Heart left ventricle (tissue), 16 donors: ENCODE data around the gene JMY. TPM values are rescaled to one million over a fixed set of nuclear protein-coding genes. Genes with fewer than 3 reads are reported as not detected.

Source experiments
- ATAC-seq, 4 donors: fragments of 200-7000 bp; cut with Tn5 transposase; one replicate each; pipeline ENCODE4 v1.9.1; 2020 to 2022; ENCODE audit warnings: moderate library complexity in 4 of 4, mild to moderate bottlenecking in 3 of 4, moderate number of reproducible peaks in 1 of 4
- DNase-seq, 5 donors: peaks; one replicate each; pipeline ENCODE4 v3.0.0-alpha.2; 2020
- H3K27ac ChIP-seq, 12 donors: fragments of 200-600 bp; sonication (generic) in 4 of 12; one replicate each; pipeline versions ENCODE4 v1.5.0 to v1.8.0; 2016 to 2022; ENCODE audit warnings: mild to moderate bottlenecking in 2 of 12
- H3K27me3 ChIP-seq, 9 donors: fragments of 200-600 bp; sonication (generic) in 2 of 9; one replicate each; pipeline versions ENCODE4 v1.5.1 to v1.8.0; 2016 to 2022; ENCODE audit warnings: mild to moderate bottlenecking in 3 of 9
- H3K36me3 ChIP-seq, 9 donors: fragments of 200-600 bp; sonication (generic) in 2 of 9; one replicate each; pipeline versions ENCODE4 v1.5.0 to v1.8.0; 2018 to 2022; ENCODE audit warnings: mild to moderate bottlenecking in 2 of 9
- H3K4me1 ChIP-seq, 12 donors: fragments of 200-600 bp; sonication (generic) in 4 of 12; one replicate each; pipeline versions ENCODE4 v1.5.0 to v1.8.0; 2016 to 2022; ENCODE audit warnings: mild to moderate bottlenecking in 3 of 12
- H3K4me3 ChIP-seq, 12 donors: fragments of 200-600 bp; sonication (generic) in 4 of 12; one replicate each; pipeline versions ENCODE4 v1.5.0 to v1.8.0; 2017 to 2022; ENCODE audit warnings: mild to moderate bottlenecking in 9 of 12, moderate library complexity in 4 of 12
- H3K9me3 ChIP-seq, 12 donors: fragments of 200-600 bp; sonication (generic) in 4 of 12; one replicate each; pipeline versions ENCODE4 v1.5.0 to v1.8.0; 2016 to 2022; ENCODE audit warnings: mild to moderate bottlenecking in 1 of 12
- POLR2A ChIP-seq, 2 donors: fragments of 450-650 bp; IDR thresholded peaks; one replicate each; pipeline ENCODE4 v1.6.1; 2017; ENCODE audit warnings: antibody characterized with exemption in 2 of 2, mild to moderate bottlenecking in 2 of 2, moderate library complexity in 2 of 2
- WGBS, 4 donors: extraction: QIAGEN DNeasy Blood & Tissue Kit in 2 of 4; methylation state at CpG; one replicate each; pipeline versions ENCODE4 v1.1.5 to v1.1.7; 2013 to 2018; 5-methylcytosine and 5-hydroxymethylcytosine counted together
- intact Hi-C, 10 donors: fragments of 100-400 bp; cut with DNase I; formaldehyde crosslinking; loops; one replicate each; pipeline versions ENCODE4 v1.11.1 to v1.14.2; 2022
- polyA plus RNA-seq, 2 donors: library from polyadenylated mRNA; stranded (reverse); fragments of 200-250 nt; gene quantifications; one replicate each; pipeline ENCODE4 v1.2.3, GENCODE V29; 2013
- total RNA-seq, 9 donors: library from RNA; depleted of rRNA in 2 of 9; stranded (reverse); fragments of >200 nt in 2 of 9; fragmentation: NEBNext Ultra II Directional in 3 of 9; extraction: Animal tissue kit (Norgen Biotek cat#: 25700) in 3 of 9; gene quantifications; one replicate each; pipeline versions ENCODE4 v1.1.0 to v1.2.4, GENCODE V29; 2016 to 2023
- TF ChIP-seq, protein P1 (sequence below), 12 donors: fragments of 200-600 bp; sonication (generic) in 4 of 12; IDR thresholded peaks; one replicate each; pipeline versions ENCODE4 v1.5.0 to v1.8.0; 2018 to 2022; ENCODE audit warnings: antibody characterized with exemption in 12 of 12, mild to moderate bottlenecking in 5 of 12
- donor health status: ischemic (EF 13 %, LVEDD 7.1; RV severe dilation, severe dysfunction).
- donor health status: healthy with polysubstance abuse.
- donor health status: DM: no; HTN: yes; CAD: no.
- donor health status: DM: no; HTN: no; CAD: no.
- donor health status: ischemic (EF 25% LVEDD 6.9; RV normal size, moderate dysfunction).
- donor health status: ischemic (EF 25% LVEDD 5.7; RV mildly dilated, moderate dysfunction).
- donor health status: healthy.
- donor health status: DM: yes; HTN: yes; CAD: no.
- donor health status: ischemic (EF 35%, LVEDD 5.7; RV mildly dilated, moderate dysfunction).
- donor health status: nonischemic (EF 11% LVEDD 7.7; RV severe dilation, severe dysfunction).
- donor health status: DM: yes; HTN: yes; CAD: no.
- donor health status: PGD.
- donor health status: ischemic (EF 29% LVEDD 5.4; RV normal size, mild dysfunction).
- donor health status: nonischemic (EF 23%, LVEDD 6.1; RV moderate dilation, normal function).

JMY gene
- total and polyA plus RNA-seq, 11 donors, result 3.0 to 16.9 (median 11.3) TPM

DNA sequence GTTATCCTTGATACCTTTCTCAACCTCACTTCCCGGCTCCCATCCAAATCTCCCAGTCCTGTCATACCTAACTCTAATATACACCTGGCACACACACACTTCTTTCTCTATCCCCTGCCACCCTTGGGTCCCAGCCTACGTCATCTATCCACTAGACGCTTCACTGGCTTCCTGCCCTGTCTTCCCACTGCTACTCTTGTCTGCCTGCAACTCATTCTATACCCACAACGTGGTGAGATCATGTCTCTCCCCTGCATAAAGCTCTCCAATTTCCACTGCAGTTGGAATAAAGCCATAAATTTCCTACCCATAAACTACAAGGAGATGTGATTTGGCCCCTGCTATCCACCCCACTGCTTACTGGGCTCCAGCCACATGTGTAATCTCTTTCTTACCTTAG is 93.5 kb downstream of the JMY start:
- intact Hi-C loops, result no loop called here
- no peak for TF ChIP-seq POLR2A (IDR thresholded peaks at IDR 0.05)
- TF ChIP-seq, protein P1, sequence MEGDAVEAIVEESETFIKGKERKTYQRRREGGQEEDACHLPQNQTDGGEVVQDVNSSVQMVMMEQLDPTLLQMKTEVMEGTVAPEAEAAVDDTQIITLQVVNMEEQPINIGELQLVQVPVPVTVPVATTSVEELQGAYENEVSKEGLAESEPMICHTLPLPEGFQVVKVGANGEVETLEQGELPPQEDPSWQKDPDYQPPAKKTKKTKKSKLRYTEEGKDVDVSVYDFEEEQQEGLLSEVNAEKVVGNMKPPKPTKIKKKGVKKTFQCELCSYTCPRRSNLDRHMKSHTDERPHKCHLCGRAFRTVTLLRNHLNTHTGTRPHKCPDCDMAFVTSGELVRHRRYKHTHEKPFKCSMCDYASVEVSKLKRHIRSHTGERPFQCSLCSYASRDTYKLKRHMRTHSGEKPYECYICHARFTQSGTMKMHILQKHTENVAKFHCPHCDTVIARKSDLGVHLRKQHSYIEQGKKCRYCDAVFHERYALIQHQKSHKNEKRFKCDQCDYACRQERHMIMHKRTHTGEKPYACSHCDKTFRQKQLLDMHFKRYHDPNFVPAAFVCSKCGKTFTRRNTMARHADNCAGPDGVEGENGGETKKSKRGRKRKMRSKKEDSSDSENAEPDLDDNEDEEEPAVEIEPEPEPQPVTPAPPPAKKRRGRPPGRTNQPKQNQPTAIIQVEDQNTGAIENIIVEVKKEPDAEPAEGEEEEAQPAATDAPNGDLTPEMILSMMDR (IDR thresholded peaks at IDR 0.05), result no peak
- ATAC-seq (no peak), DNase-seq (no peak)
- WGBS, 4 donors, result 83 to 86% (median 84%) methylated on average over 4 of the region's 4 CpGs
- no peaks in the 10 kb centered on the region for H3K27me3 ChIP-seq
- peaks cover 0 to 13% (median 2%) of the 10 kb centered on the region in 9 donors for H3K36me3 ChIP-seq
- H3K4me1 ChIP-seq, result no peaks in the 10 kb centered on the region
- no peaks in the 10 kb centered on the region for H3K9me3 ChIP-seq
- H3K27ac ChIP-seq, result no peak overlapping the region
- H3K4me3 ChIP-seq, result no peak overlapping the region

DNA sequence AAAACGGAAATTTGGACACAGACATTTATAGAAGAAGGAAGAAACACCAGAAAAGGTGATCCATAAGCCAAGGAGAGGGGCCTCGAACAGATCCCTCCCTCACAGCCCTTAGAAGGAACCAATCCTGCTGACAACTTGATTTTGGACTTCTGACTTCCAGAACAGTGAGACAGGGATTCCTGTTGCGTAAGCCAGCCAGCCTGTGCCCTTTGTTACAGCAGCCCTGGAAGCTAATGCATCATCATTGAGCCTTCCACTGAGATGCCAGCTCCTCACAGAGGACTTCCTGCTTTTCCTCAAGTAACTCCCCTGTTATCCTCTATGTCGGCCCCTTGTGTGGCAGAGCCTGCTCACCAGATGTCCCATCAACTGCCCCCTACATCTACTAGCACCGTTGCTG is 94.1 kb downstream of the JMY start:
- DNase-seq, result no peak
- TF ChIP-seq, protein P1 (IDR thresholded peaks at IDR 0.05), result no peak
- no peak for TF ChIP-seq POLR2A (IDR thresholded peaks at IDR 0.05)
- intact Hi-C loops, result no loop called here
- ATAC-seq, result no peak
- Histone ChIP-seq H3K4me1 (no peaks in the 10 kb centered on the region), H3K27ac (no peak overlapping the region), H3K36me3 (peaks cover 0 to 7% (median 0%) of the 10 kb centered on the region in 9 donors), H3K9me3 (no peaks in the 10 kb centered on the region), H3K4me3 (no peak overlapping the region), H3K27me3 (no peaks in the 10 kb centered on the region)
- WGBS, 4 donors, result 76 to 81% (median 78%) methylated on average over 5 of the region's 5 CpGs

DNA sequence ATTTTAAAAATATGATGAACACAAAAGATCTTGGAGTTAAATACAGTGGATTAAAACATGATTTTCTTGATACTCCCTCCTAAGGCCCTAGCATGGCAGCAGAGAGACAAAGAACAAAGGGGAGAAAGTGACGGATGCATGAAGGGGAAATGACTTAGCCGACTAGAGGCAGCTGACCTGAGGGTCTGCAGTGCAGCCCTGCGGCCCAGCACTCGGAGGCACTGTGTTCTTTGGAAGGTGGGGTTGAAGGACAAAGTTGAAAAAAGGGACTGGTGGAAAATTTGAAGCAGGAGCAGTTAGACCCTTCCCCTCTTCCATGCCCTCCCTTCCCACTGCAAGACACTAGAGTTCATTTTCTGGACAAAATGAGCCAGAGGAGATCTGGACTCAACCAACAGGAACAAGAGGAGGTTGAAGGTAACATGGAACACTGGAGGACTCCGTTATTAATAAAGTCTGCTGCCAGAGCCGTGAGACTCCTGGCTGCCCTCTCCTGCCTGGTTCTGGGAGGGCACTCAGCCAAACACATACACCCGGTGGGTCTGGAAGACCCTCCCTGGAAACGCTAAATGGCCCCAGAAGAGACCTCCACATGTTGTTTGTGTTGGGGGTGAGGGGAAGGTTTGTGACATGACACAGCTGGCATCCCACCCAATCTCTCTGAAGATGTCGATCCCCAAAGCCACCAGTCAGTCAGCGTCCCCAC is 98.1 kb downstream of the JMY start:
- no peak overlapping the region for H3K27ac ChIP-seq
- 73 to 85% (median 76%) methylated on average over 10 of the region's 10 CpGs for WGBS, 4 donors
- no peaks in the 10 kb centered on the region for H3K27me3 ChIP-seq
- DNase-seq (no peak), ATAC-seq (no peak)
- no peaks in the 10 kb centered on the region for H3K36me3 ChIP-seq
- no peak for TF ChIP-seq POLR2A (IDR thresholded peaks at IDR 0.05)
- TF ChIP-seq, protein P1 (IDR thresholded peaks at IDR 0.05), result no peak
- H3K4me3 ChIP-seq, result no peak overlapping the region
- intact Hi-C loops, result no loop called here
- no peaks in the 10 kb centered on the region for H3K4me1 ChIP-seq
- no peaks in the 10 kb centered on the region for H3K9me3 ChIP-seq

DNA sequence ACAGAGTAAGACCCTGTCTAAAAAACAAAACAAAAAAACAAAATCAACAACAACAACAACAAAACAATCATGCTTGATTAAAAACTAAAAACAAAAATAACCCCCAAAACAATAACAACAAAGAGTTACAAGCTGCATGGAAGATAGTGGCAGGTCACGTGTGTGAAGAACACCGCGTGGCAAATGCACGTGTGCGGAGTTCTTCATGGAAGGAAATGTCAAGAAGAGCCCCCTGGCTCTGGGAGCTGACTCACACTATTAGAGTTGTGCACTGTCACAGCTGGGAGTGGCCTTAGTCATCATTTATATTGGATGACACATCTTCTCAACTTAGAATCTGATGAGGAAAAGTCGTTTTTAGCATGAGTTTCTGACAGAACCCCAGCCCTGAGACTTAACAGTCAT is 110.5 kb downstream of the JMY start:
- Histone ChIP-seq H3K4me1 (no peaks in the 10 kb centered on the region), H3K9me3 (no peaks in the 10 kb centered on the region), H3K27me3 (no peaks in the 10 kb centered on the region), H3K36me3 (no peaks in the 10 kb centered on the region), H3K27ac (no peak overlapping the region), H3K4me3 (no peak overlapping the region)
- intact Hi-C loops, result no loop called here
- no peak for DNase-seq
- WGBS, 4 donors, result 83 to 88% (median 85%) methylated on average over 6 of the region's 6 CpGs
- TF ChIP-seq, protein P1 (IDR thresholded peaks at IDR 0.05), result no peak
- no peak for TF ChIP-seq POLR2A (IDR thresholded peaks at IDR 0.05)
- no peak for ATAC-seq
